ENCODE data around the gene AJM1. TPM values are rescaled to one million over a fixed set of nuclear protein-coding genes. Genes with fewer than 3 reads are reported as not detected.
"Not testable (repeated sequence)": the region's sequence is repeated elsewhere in the genome, so short reads cannot be mapped to it uniquely, and the experiment has no call there.

AJM1 gene
- total RNA-seq, 1 donor = 0.73 TPM

DNA sequence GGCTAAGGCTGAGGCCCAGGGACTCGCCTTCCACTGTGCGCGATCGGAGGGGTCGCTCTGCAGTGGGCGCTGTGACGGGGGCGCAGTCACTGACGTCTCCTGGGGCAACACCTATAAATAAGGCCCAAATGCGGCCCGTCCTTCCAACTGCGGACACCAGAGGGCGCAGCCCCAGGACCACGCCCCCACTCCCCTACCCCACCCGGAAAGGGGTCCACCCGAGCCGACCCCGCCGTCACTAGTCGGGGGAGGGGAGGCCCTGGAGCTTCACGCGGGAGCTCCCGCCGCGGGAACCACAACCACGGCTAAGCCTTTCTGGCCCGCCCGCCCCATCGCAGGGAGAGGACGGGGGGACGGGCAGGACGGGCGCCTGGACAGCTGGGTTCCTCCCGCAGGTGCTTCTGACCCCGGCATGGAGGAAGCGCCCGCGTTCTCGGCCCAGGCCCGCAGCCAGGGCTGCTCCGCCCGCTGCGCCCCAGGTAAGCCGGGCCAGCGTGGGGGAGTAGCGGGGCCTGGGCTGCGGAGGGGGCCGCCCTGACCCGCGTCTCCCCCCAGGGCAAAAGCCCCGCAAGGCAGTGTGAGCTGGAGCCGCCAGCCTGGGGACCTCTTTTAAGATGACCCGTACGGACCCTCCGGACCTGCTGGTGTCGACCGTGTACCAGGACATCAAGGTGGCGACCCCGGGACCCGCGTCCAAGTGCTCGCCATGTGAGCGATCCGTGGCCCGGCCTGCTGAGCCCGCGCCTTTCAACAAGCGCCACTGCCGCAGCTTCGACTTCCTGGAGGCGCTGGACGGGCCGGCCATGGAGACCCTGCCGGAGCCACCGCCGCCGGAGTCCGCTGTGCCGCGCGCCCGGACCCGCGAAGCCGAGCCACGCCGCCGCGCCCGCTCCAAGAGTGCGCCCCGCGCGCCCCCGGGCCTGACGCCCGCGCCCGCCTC, 1.8 kb downstream of the AJM1 start:
- not testable (repeated sequence) for H3K4me3 ChIP-seq (ENCODE audit: low read length); H3K9me3 ChIP-seq (ENCODE audit: low read depth, low read length)
- H3K27me3 ChIP-seq (ENCODE audit: insufficient read depth, low read length) = peaks cover 22% of the 10 kb centered on the region
- peaks cover 48% of the 10 kb centered on the region for H3K4me1 ChIP-seq (ENCODE audit: insufficient read depth, low read length)

DNA sequence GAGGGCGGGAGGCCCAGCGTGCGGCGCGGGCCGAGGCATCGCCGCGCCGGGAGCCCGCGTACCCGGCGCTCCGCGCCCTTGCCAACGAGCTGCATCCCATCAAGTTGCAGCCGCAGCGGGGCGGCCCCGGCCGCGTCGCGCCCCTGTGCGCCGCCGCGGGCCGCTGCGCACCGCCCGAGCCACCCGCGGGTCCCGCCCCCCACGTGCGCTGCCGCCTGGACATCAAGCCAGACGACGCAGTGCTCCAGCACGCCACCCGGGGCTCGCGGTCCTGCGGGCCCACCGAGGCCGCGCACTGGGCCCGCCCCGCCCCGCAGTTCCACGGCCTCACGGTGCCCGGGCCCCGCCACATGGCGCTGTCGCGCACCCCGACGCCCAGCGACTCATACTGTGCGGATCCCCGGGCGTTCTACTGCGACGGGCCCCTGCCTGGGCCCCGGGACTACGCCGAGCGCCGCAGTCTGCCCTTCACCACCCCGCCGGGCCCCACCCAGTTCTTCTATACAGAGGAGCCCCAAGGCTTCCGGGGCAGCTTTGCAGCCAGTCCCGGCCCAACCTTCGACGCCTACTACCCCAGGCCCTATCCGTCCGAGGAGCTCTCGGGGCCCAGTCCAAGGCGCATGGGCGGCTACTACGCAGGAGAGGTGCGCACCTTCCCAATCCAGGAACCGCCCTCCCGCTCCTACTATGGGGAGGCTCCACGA, 2.6 kb downstream of the AJM1 start:
- peaks cover 22% of the 10 kb centered on the region for H3K27me3 ChIP-seq (ENCODE audit: insufficient read depth, low read length)
- no peaks in the 10 kb centered on the region for H3K9me3 ChIP-seq (ENCODE audit: low read depth, low read length)
- H3K4me1 ChIP-seq (ENCODE audit: insufficient read depth, low read length) = peaks cover 51% of the 10 kb centered on the region
- no peak overlapping the region for H3K4me3 ChIP-seq (ENCODE audit: low read length)

DNA sequence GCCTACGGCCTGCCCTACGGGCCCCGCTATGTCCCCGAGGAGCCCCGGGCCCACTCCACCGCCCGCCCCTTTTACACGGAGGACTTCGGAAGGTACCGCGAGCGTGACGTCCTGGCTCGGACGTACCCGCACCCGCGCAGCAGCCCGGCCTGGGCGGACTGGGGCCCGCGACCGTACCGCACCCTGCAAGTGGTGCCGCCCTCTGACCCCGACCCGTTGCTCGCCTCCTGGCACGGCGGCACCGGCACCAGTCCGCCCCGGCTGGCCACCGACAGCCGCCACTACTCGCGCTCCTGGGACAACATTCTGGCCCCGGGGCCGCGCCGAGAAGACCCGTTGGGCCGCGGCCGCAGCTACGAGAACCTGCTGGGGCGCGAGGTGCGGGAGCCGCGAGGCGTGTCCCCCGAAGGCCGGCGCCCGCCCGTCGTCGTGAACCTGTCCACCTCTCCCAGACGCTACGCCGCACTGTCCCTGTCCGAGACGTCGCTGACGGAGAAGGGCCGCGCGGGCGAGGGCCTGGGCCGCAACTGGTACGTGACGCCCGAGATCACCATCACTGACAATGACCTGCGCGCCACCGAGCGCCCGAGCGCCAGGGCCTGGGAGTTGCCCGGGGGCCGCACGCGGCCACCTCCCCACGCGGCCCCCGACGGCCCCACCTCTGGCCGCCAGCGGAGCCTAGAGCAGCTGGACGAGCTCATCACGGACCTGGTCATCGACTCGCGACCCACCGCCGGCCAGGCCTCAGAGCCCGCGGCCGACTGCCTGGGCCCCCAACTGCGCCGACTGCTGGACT, 3.4 kb downstream of the AJM1 start:
- Histone ChIP-seq H3K4me3 (ENCODE audit: low read length) (no peak overlapping the region), H3K9me3 (ENCODE audit: low read depth, low read length) (no peaks in the 10 kb centered on the region), H3K4me1 (ENCODE audit: insufficient read depth, low read length) (peaks cover 57% of the 10 kb centered on the region), H3K27me3 (ENCODE audit: insufficient read depth, low read length) (peaks cover 22% of the 10 kb centered on the region)

DNA sequence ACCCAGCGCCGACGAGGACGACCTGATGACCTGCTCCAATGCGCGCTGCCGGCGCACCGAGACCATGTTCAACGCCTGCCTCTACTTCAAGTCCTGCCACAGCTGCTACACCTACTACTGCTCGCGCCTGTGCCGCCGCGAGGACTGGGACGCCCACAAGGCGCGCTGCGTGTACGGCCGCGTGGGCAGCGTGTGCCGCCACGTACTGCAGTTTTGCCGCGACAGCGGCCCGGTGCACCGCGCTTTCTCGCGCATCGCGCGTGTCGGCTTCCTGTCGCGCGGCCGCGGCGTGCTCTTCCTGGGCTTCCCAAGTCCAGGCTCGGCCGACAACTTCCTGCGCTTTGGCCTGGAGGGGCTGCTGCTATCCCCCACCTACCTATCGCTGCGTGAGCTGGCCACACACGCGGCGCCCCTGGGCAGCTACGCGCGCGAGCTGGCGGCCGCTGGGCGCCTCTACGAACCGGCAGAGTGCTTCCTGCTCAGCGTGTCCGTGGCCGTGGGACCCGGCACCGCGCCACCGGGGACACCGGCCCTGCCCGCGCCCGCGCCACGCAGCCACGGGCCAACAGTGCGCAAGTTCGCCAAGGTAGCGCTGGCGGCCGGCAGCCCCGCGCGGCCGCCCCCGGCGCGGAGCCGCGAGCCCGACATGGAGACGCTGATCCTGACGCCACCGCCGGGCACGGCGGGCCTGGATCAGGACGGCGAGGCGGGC, 4.3 kb downstream of the AJM1 start:
- Histone ChIP-seq H3K4me1 (ENCODE audit: insufficient read depth, low read length) (peaks cover 56% of the 10 kb centered on the region), H3K9me3 (ENCODE audit: low read depth, low read length) (no peaks in the 10 kb centered on the region), H3K4me3 (ENCODE audit: low read length) (no peak overlapping the region), H3K27me3 (ENCODE audit: insufficient read depth, low read length) (peaks cover 22% of the 10 kb centered on the region)

DNA sequence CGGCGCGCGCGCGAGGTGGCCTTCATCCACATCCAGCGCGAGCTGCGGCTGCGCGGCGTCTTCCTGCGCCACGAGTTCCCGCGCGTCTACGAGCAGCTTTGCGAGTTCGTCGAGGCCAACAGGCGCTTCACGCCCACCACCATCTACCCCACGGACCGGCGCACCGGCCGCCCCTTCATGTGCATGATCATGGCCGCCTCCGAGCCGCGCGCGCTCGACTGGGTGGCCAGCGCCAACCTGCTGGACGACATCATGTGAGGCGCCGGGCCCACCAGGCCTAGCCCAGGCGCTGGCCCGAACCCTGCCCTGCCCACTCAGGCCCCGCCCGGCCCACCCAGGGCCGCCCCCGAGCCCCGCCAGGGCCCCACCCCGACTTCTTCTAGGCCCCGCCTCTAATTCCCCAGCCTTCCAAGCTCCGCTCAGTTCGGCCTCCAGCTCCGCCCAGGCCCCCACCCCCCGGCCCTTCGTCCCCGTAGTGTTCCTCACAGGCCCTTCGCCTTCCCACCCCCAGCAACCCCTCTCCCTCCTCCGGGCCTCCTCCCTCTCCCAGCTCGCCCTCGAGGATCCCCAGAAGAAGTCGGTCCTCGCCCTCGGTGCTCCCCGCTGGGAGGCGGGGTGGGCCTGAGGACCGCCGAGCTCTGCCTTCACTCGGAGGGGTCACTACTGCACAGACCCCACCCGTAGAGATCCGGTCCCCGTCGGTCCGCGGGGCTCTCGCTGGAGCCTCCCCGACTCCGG, 5.0 kb downstream of the AJM1 start:
- H3K4me1 ChIP-seq (ENCODE audit: insufficient read depth, low read length) = peaks cover 49% of the 10 kb centered on the region
- peaks cover 22% of the 10 kb centered on the region for H3K27me3 ChIP-seq (ENCODE audit: insufficient read depth, low read length)
- H3K4me3 ChIP-seq (ENCODE audit: low read length) = peak overlapping the region; percentile 41
- H3K9me3 ChIP-seq (ENCODE audit: low read depth, low read length) = no peaks in the 10 kb centered on the region

DNA sequence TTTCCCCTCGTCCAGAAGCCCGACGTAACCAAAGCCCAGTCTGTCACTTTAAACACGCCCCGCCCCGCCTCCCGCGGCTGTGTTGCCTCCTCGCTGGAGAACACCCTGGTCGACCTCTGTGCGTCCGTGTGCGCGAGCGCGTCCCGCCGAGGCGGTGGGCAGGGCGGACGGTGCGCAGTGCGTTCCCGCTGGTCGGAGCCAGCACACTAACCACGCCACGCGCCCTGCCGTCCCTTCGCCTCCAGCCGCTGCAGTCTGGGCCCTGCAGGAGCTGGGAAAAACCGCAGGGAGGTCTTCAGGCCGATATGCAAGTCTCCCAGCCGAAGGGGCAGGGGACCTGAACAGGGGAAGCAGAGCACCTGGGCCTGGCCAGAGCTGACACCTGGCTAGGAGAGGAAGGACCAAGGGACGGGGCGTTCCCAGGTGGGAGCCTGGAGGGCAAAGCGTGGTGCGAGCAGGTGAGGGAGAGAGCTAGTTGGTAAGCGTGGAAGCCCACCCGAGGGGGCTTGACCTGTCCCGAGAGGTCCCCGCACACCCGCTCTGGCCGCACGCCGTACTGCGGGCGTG, 5.6 kb downstream of the AJM1 start:
- Histone ChIP-seq H3K27me3 (ENCODE audit: insufficient read depth, low read length) (peaks cover 22% of the 10 kb centered on the region), H3K4me3 (ENCODE audit: low read length) (peak overlapping the region; percentile 41), H3K4me1 (ENCODE audit: insufficient read depth, low read length) (peaks cover 44% of the 10 kb centered on the region), H3K9me3 (ENCODE audit: low read depth, low read length) (no peaks in the 10 kb centered on the region)

DNA sequence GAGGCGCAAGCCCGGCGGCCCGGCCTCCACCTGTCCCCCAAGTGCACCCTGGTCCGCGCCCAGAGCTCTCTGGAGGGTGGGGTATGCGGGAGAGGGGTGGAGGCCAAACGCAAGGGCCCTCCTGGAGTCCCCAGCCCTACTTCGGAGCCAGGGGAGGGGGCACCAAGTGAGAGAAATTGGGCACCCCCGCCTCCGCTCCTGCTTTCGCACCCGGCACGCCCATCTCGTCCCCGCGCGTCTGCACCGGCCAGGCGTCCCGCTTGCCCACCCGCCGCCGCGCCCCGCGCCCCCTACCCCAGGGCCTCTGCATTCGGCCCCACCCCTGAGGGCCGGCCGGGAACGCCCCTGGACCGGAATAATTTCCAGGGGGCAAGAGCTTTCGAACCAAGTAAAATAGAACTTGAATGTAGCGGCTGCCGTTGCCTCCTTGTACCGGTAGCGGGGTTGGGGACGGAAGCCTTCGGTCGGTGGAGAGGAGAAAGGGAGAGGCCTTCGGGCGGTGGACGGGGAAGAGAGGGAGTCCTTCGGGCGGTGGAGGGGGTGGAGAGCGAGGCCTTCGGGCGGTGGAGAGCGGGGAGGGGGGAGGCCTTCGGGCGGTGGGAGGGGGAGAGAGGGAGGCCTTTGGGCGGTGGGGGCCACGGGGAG, 6.2 kb downstream of the AJM1 start:
- peaks cover 38% of the 10 kb centered on the region for H3K4me1 ChIP-seq (ENCODE audit: insufficient read depth, low read length)
- H3K27me3 ChIP-seq (ENCODE audit: insufficient read depth, low read length) = peaks cover 22% of the 10 kb centered on the region
- H3K9me3 ChIP-seq (ENCODE audit: low read depth, low read length) = no peaks in the 10 kb centered on the region
- peak overlapping the region; percentile 67 for H3K4me3 ChIP-seq (ENCODE audit: low read length)

DNA sequence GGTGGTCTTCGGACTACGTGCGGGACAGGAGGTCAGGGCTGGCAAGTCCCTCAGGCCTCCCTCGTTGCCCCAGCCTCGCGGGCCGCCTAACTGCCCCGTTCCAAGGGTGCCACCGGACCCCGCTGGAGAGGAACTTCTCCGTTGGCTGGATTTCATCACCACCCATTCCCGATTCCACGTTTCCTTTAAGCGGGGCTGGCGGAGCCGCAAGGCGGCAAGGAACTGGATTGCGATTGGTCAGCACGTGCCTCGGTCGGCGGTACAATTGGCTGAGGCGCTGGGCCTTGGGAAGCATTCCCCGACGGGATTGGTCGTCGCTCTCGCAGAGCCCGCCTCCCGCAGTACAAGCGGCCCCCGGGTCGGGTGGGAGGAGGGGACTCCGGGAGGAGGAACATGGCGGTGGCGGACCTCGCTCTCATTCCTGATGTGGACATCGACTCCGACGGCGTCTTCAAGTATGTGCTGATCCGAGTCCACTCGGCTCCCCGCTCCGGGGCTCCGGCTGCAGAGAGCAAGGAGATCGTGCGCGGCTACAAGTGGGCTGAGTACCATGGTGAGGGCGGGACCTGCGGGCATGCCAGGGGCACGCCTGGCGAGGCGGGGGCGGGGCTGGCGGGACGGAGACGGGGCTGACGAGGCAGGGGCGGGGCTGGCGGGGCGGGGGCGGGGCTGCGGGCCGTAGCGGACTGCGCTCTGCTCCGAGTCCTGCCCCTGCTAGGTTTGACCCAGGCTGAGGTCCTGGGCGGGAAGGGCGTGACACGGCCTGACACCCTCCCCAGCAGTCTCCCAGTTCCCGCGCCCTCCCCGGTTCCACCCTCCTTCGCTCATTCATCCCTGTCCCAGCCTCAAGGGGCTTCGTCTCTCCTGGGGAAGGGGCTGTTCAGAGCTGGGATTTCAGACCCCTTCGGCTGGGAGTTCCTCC, 7.0 kb downstream of the AJM1 start, which contains the start of gene PHPT1:
Gene PHPT1 (plus strand): TSS at position 372 of the 922 bp plus-strand sequence. CDS start 22 bp downstream, at position 394.
- H3K4me1 ChIP-seq (ENCODE audit: insufficient read depth, low read length) = peaks cover 33% of the 10 kb centered on the region
- peaks cover 18% of the 10 kb centered on the region for H3K27me3 ChIP-seq (ENCODE audit: insufficient read depth, low read length)
- no peaks in the 10 kb centered on the region for H3K9me3 ChIP-seq (ENCODE audit: low read depth, low read length)
- peak within 1 kb of the TSS; percentile 67 for H3K4me3 ChIP-seq (ENCODE audit: low read length)

DNA sequence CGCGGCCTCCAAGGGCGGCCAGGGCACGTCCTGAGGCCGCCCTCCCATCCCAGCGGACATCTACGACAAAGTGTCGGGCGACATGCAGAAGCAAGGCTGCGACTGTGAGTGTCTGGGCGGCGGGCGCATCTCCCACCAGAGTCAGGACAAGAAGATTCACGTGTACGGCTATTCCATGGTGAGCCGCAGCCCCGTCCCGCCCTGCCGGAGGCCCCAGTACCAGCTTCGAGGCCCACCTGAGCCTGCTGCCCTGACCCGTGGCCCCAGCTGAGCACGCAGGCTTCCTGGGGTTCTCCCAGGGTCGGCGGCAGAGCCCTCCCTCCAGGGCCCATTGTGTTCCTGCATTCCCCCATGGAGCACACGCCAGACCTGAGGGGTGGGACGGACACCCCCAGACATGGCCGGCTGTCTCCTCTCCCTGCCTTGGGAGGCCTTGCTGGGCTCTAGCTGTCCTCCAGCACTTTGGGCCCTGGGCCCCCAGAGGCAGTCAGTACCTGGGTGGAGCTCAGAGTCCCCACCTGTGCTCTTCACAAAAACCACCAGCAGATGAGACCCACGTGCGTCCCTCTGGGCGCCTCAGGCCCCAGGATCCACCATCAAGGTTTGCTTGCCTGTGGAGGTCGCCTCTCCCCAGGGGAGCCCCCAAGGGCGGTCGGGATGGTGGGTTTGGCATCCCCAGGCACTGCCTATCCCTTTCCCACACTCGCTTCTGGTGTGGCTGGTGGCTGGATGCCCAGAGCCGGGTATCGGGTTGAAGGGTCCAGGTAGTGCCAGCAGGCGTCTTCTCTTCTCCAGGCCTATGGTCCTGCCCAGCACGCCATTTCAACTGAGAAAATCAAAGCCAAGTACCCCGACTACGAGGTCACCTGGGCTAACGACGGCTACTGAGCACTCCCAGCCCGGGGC, 7.9 kb downstream of the AJM1 start:
- peak overlapping the region; percentile 20 for H3K4me3 ChIP-seq (ENCODE audit: low read length)
- peaks cover 16% of the 10 kb centered on the region for H3K27me3 ChIP-seq (ENCODE audit: insufficient read depth, low read length)
- H3K9me3 ChIP-seq (ENCODE audit: low read depth, low read length) = no peaks in the 10 kb centered on the region
- peaks cover 32% of the 10 kb centered on the region for H3K4me1 ChIP-seq (ENCODE audit: insufficient read depth, low read length)

DNA sequence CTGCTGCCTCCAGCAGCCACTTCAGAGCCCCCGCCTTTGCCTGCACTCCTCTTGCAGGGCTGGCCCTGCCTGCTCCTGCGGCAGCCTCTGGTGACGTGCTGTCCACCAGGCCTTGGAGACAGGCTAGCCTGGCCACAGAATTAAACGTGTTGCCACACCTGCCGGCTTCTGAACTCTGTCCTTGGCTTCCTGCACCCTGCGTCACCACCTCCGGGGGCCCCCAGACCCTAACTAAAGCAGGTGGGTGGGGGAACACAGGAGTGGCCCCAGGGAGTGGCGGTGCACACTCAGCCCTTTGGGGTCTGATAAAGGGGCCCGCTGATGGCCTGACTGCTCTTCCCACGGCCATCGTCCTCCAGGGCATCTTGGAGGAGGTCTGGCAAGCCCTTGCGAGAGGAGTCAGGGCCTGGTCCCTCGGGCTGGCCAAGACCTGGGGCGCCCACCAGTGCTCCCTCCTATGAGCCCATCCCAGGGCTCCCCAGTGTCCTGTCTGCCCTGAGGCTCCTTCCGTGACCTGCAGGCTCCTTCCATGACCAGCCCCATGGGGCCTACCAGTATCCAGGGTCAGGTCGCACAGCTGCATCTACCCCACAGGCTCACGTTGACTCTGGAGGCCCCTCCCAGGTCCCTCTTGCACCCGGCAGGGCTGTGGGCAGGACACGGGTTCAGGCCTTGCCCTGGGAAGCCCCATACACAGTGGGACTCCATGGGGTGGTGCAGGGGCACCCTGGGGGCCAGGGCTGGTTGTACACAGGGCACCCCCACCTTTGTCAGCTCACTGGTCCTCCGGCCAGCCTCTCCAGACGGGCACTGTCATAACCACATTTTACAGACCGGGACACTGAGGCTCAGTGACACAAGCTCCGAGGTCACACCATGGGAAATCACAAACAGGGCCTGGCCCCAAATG, 8.8 kb downstream of the AJM1 start:
- Histone ChIP-seq H3K4me1 (ENCODE audit: insufficient read depth, low read length) (peaks cover 32% of the 10 kb centered on the region), H3K9me3 (ENCODE audit: low read depth, low read length) (no peaks in the 10 kb centered on the region), H3K4me3 (ENCODE audit: low read length) (no peak overlapping the region), H3K27me3 (ENCODE audit: insufficient read depth, low read length) (peaks cover 8% of the 10 kb centered on the region)

Measured in mononuclear cell (primary cell).